HepG2 (cell line): Measurements from ENCODE around the gene POMP. TPM values are rescaled to one million over a fixed set of nuclear protein-coding genes. Genes with fewer than 3 reads are reported as not detected.

Experiments used
- ATAC-seq: fragments of 200-7000 bp; cut with Tn5 transposase; 3 replicates; pipeline ENCODE4 v1.9.1; 2020; ENCODE audit warnings: mild to moderate bottlenecking, moderate library complexity
- BruUV-seq: library from RNA; stranded (reverse); fragments of 400-500 nt; replicated peaks from 2 replicates; lab custom pipeline; 2021; lab: Mats Ljungman, UMichigan
- CTCF ChIA-PET: fragments of 300-600 bp; formaldehyde crosslinking; extraction: SDS; loops from one replicate; lab custom pipeline; 2021; ENCODE audit warnings: low total read pairs, inconsistent platforms, low intra/inter-chr PET ratio; lab: Yijun Ruan, JAX
- POLR2A ChIA-PET: fragments of 350-600 bp; sonication (Branson Sonifier 250); formaldehyde crosslinking; loops from one replicate; lab custom pipeline; 2020; ENCODE audit warnings: antibody characterized with exemption, inconsistent platforms; lab: Yijun Ruan, JAX
- DNase-seq: peaks from one replicate; pipeline ENCODE4 v3.0.0-alpha.2; 2015; ENCODE audit warnings: low spot score
- FAIRE-seq: peaks from 3 replicates; lab custom pipeline; 2011; peaks lifted over from hg19 to GRCh38; lab: Jason Lieb, UNC
- H2AFZ ChIP-seq: one replicate; pipeline ENCODE4 v1.6.1; 2011; ENCODE audit warnings: low read length, inconsistent platforms
- H3K27ac ChIP-seq: fragments of 300-600 bp; 3 replicates; pipeline ENCODE4 v1.8.0; 2011; ENCODE audit warnings: mixed run types, mild to moderate bottlenecking, mixed read lengths, low read length, inconsistent platforms; ENCODE audit not compliant: insufficient read depth; ENCODE audit errors: extremely low read length
- H3K27me3 ChIP-seq, 2 experiments: fragments of 200-600 bp in 1 of 2; 2 replicates in 1 of 2; 3 replicates in 1 of 2; pipeline versions ENCODE4 v1.6.0 to v1.8.0; 2011; ENCODE audit warnings: low read length in 2 of 2, mild to moderate bottlenecking in 2 of 2, moderate library complexity in 2 of 2, inconsistent platforms in 1 of 2; ENCODE audit not compliant: insufficient read depth in 2 of 2, control insufficient read depth in 1 of 2
- H3K36me3 ChIP-seq, 2 experiments: fragments of 200-600 bp in 1 of 2; replicated peaks in 1 of 2; 2 replicates in 1 of 2; 3 replicates in 1 of 2; pipeline versions ENCODE4 v1.5.1 to v1.8.0; 2011; ENCODE audit warnings: low read length in 2 of 2, inconsistent platforms in 1 of 2; ENCODE audit not compliant: insufficient read depth in 2 of 2, control insufficient read depth in 1 of 2
- H3K4me1 ChIP-seq: 2 replicates; pipeline ENCODE4 v1.5.1; 2012; ENCODE audit warnings: low read length, inconsistent platforms; ENCODE audit not compliant: insufficient read depth
- H3K4me2 ChIP-seq: 2 replicates; pipeline ENCODE4 v1.6.0; 2011; ENCODE audit warnings: low read depth, low read length, inconsistent platforms
- H3K4me3 ChIP-seq, 3 experiments: fragments of 200-600 bp in 1 of 3; sonication (generic), shearing (Covaris generic) in 1 of 3; replicated peaks in 1 of 3; 2 replicates each; pipeline ENCODE4 v1.5.1; 2011 to 2016; ENCODE audit warnings: low read length in 3 of 3, inconsistent platforms in 2 of 3, low read depth in 2 of 3, mild to moderate bottlenecking in 2 of 3, control low read depth in 1 of 3, mixed read lengths in 1 of 3; ENCODE audit not compliant: insufficient read depth in 1 of 3
- H3K79me2 ChIP-seq: one replicate; pipeline ENCODE4 v1.6.1; 2011; ENCODE audit warnings: low read length, inconsistent platforms; ENCODE audit not compliant: insufficient read depth
- H3K9ac ChIP-seq: 2 replicates; pipeline ENCODE4 v1.6.0; 2011; ENCODE audit warnings: mild to moderate bottlenecking, low read depth, low read length, inconsistent platforms; ENCODE audit not compliant: insufficient read depth
- H3K9me3 ChIP-seq: 2 replicates; pipeline ENCODE4 v1.5.1; 2012; ENCODE audit warnings: mild to moderate bottlenecking, low read length
- H4K20me1 ChIP-seq: 2 replicates; pipeline ENCODE4 v1.6.0; 2011; ENCODE audit warnings: inconsistent platforms, mild to moderate bottlenecking, low read length, moderate library complexity; ENCODE audit not compliant: insufficient read depth
- JDP2 ChIP-seq: sonication (generic); formaldehyde crosslinking; IDR thresholded peaks from 2 replicates; pipeline ENCODE4 v1.8.1; 2022; ENCODE audit warnings: missing genetic modification reagents, borderline replicate concordance
- NFIB ChIP-seq: sonication (generic); formaldehyde crosslinking; IDR thresholded peaks from 2 replicates; pipeline ENCODE4 v1.9.0; 2021; ENCODE audit warnings: missing genetic modification reagents, mild to moderate bottlenecking, borderline replicate concordance
- PAX8 ChIP-seq: sonication (generic); formaldehyde crosslinking; IDR thresholded peaks from 2 replicates; pipeline ENCODE4 v1.8.0; 2022; ENCODE audit warnings: mild to moderate bottlenecking, missing genetic modification reagents, borderline replicate concordance
- PHF5A ChIP-seq: IDR thresholded peaks from one replicate; pipeline ENCODE4 v1.6.1; 2018; ENCODE audit warnings: low read depth, missing genetic modification reagents; ENCODE audit not compliant: unreplicated experiment
- REL ChIP-seq: sonication (generic); formaldehyde crosslinking; conservative IDR thresholded peaks from 2 replicates; pipeline ENCODE4 v1.8.0; 2022; ENCODE audit warnings: mild to moderate bottlenecking, missing genetic modification reagents, moderate library complexity
- ZNF34 ChIP-seq: sonication (generic); formaldehyde crosslinking; IDR thresholded peaks from 2 replicates; pipeline ENCODE4 v1.4.0; 2020; ENCODE audit warnings: mild to moderate bottlenecking, missing genetic modification reagents, borderline replicate concordance
- ZNF577 ChIP-seq: sonication (generic); formaldehyde crosslinking; IDR thresholded peaks from 2 replicates; pipeline ENCODE4 v1.4.0; 2020; ENCODE audit warnings: mild to moderate bottlenecking, low read depth, missing genetic modification reagents, borderline replicate concordance
- WGBS: methylation state at CpG from one replicate; pipeline ENCODE4 v1.1.6; 2017; ENCODE audit warnings: low lambda C conversion rate; 5-methylcytosine and 5-hydroxymethylcytosine counted together
- in situ Hi-C: cut with HindIII; loops from 2 replicates; pipeline ENCODE4 v1.10.0; 2017; ENCODE audit warnings: low pct_unique_long_range_greater_than_20kb; ENCODE audit not compliant: extremely low pct_ligation_motif_present
- intact Hi-C: fragments of 100-400 bp; cut with micrococcal nuclease; formaldehyde crosslinking; loops from one replicate; pipeline ENCODE4 v1.10.0; 2022; ENCODE audit not compliant: unreplicated experiment
- polyA plus RNA-seq, 8 experiments: library from polyadenylated mRNA; depleted of rRNA in 3 of 8; stranded (reverse) in 7 of 8; unstranded in 1 of 8; fragments of >200 nt; fragmentation: Illumina TruSeq in 4 of 8; extraction: Trizol in 4 of 8; gene quantifications; 2 replicates each; pipeline versions ENCODE4 v1.2.1 to v1.2.3, GENCODE V29; 2011 to 2016; ENCODE audit warnings: low read depth in 4 of 8, missing spikeins in 1 of 8, mixed read lengths in 1 of 8; ENCODE audit not compliant: insufficient read depth in 1 of 8
- total RNA-seq, 5 experiments: library from RNA; depleted of rRNA; stranded (reverse); fragments of >200 nt; fragmentation: Illumina TruSeq; extraction: Trizol; gene quantifications; 2 replicates each; pipeline ENCODE4 v1.2.3, GENCODE V29; 2016; ENCODE audit warnings: low read depth in 1 of 5
- TF ChIP-seq, protein P1 (sequence below): sonication (generic); formaldehyde crosslinking; IDR thresholded peaks from 2 replicates; pipeline ENCODE4 v1.4.0; 2020; ENCODE audit warnings: missing genetic modification reagents
- TF ChIP-seq, protein P2 (sequence below): fragments of 450-650 bp; IDR thresholded peaks from 2 replicates; pipeline ENCODE4 v1.6.1; 2016
- TF ChIP-seq, protein P3 (sequence below): sonication (generic); formaldehyde crosslinking; IDR thresholded peaks from 2 replicates; pipeline ENCODE4 v1.4.0; 2020; ENCODE audit warnings: mild to moderate bottlenecking, missing genetic modification reagents
- TF ChIP-seq, protein P4 (sequence below): sonication (generic); formaldehyde crosslinking; IDR thresholded peaks from 2 replicates; pipeline ENCODE4 v1.9.0; 2021; ENCODE audit warnings: missing genetic modification reagents, borderline replicate concordance
- TF ChIP-seq, protein P5 (sequence below): sonication (generic); formaldehyde crosslinking; IDR thresholded peaks from 2 replicates; pipeline ENCODE4 v1.8.1; 2023; ENCODE audit warnings: mild to moderate bottlenecking, moderate library complexity, missing genetic modification reagents

The POMP gene
- total and polyA plus RNA-seq, 2 of the 13 experiments (the other 11 are each of a cell fraction or from before 2014, with no cell fraction given) = 30.6 to 118 TPM

DNA sequence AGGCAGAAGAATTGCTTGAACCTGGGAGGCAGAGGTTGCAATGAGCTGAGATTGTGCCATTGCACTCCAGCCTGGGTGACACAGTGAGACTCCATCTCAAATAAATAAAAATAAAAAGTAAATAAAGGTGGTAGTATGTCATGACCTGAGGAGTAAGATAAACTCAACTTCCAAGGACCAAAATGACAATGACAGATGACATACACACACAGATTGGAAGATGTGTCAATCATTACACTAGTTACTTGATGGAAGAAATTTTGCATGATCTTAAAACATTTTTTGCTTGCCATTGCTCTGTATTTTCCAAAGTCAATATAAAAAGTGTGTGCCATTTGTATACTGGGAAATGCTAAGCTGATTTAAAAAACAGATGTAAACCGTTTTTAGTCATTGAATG is 55.7 kb downstream of the POMP start (continued):
- TF ChIP-seq ZNF34 (CRISPR knock-in tag) (no peak), REL (CRISPR knock-in tag) (no peak), JDP2 (CRISPR knock-in tag) (no peak), ZNF577 (no peak), PAX8 (CRISPR knock-in tag) (no peak)
- TF ChIP-seq, protein P1, sequence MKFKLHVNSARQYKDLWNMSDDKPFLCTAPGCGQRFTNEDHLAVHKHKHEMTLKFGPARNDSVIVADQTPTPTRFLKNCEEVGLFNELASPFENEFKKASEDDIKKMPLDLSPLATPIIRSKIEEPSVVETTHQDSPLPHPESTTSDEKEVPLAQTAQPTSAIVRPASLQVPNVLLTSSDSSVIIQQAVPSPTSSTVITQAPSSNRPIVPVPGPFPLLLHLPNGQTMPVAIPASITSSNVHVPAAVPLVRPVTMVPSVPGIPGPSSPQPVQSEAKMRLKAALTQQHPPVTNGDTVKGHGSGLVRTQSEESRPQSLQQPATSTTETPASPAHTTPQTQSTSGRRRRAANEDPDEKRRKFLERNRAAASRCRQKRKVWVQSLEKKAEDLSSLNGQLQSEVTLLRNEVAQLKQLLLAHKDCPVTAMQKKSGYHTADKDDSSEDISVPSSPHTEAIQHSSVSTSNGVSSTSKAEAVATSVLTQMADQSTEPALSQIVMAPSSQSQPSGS (CRISPR knock-in tag) = no peak
- TF ChIP-seq, protein P2, sequence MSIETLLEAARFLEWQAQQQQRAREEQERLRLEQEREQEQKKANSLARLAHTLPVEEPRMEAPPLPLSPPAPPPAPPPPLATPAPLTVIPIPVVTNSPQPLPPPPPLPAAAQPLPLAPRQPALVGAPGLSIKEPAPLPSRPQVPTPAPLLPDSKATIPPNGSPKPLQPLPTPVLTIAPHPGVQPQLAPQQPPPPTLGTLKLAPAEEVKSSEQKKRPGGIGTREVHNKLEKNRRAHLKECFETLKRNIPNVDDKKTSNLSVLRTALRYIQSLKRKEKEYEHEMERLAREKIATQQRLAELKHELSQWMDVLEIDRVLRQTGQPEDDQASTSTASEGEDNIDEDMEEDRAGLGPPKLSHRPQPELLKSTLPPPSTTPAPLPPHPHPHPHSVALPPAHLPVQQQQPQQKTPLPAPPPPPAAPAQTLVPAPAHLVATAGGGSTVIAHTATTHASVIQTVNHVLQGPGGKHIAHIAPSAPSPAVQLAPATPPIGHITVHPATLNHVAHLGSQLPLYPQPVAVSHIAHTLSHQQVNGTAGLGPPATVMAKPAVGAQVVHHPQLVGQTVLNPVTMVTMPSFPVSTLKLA = no peak

DNA sequence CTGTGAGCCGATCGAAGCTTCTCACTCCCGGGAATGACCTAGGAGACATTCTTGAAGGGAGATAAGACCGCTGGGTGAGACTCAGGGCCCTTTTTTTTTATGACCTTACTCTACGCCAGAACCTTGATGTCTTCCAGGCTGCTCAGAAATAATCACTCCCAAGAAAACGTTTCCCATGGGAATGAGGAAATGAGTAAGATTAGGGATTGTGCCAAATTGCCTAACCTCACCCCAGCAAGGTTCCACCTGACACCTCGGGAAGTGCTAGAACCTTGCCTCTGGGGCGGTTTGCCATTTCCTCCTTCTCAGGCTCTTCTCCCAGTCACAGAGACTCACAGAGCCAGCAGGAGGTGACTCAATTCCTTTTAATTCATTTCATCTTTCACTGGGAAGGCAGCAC is 57.6 kb downstream of the POMP start:
- 18% methylated on average over 8 of the region's 8 CpGs for WGBS
- ATAC-seq (no peak), FAIRE-seq (no peak), DNase-seq (no peak)
- no peak overlapping the region for H3K4me3 ChIP-seq
- BruUV-seq = no TSS peak
- no peaks in the 10 kb centered on the region for H3K79me2 ChIP-seq
- no peaks in the 10 kb centered on the region for H3K4me1 ChIP-seq
- ChIA-PET POLR2A (no interaction called here), CTCF (no interaction called here)
- H3K27ac ChIP-seq = no peak overlapping the region
- in situ Hi-C loops (no loop called here), intact Hi-C loops (no loop called here)
- H3K9ac ChIP-seq = no peak overlapping the region
- H3K9me3 ChIP-seq = no peaks in the 10 kb centered on the region
- H4K20me1 ChIP-seq = no peaks in the 10 kb centered on the region
- 0 out of 5 replicates have a peak, but pooled peaks cover 0 to 2% of the 10 kb centered on the region in 2 experiments for H3K27me3 ChIP-seq
- TF ChIP-seq, protein P3, sequence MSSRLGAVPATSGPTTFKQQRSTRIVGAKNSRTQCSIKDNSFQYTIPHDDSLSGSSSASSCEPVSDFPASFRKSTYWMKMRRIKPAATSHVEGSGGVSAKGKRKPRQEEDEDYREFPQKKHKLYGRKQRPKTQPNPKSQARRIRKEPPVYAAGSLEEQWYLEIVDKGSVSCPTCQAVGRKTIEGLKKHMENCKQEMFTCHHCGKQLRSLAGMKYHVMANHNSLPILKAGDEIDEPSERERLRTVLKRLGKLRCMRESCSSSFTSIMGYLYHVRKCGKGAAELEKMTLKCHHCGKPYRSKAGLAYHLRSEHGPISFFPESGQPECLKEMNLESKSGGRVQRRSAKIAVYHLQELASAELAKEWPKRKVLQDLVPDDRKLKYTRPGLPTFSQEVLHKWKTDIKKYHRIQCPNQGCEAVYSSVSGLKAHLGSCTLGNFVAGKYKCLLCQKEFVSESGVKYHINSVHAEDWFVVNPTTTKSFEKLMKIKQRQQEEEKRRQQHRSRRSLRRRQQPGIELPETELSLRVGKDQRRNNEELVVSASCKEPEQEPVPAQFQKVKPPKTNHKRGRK (CRISPR knock-in tag) = no peak
- TF ChIP-seq NFIB (CRISPR knock-in tag) = no peak
- TF ChIP-seq, protein P4, sequence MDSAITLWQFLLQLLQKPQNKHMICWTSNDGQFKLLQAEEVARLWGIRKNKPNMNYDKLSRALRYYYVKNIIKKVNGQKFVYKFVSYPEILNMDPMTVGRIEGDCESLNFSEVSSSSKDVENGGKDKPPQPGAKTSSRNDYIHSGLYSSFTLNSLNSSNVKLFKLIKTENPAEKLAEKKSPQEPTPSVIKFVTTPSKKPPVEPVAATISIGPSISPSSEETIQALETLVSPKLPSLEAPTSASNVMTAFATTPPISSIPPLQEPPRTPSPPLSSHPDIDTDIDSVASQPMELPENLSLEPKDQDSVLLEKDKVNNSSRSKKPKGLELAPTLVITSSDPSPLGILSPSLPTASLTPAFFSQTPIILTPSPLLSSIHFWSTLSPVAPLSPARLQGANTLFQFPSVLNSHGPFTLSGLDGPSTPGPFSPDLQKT (CRISPR knock-in tag) = no peak
- TF ChIP-seq, protein P5, sequence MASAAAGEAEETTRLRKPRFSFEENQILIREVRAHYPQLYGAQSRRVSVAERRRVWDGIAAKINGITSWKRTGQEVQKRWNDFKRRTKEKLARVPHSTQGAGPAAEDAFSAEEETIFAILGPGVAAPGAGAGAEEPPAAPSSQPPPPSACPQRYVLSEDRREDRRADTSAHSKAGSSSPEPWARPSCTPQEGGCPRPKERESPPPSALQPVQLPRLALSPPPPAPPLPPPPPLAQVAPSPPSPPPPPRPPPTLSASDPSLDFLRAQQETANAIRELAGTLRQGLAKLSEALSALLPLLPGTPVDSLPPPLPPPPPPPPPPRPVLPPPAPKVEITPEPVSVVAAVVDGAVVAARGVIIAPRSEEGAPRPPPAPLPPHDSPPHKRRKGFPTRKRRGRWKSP (CRISPR knock-in tag) = no peak
- no peak for TF ChIP-seq PHF5A
- peak overlapping the region; percentile 5 for H2AFZ ChIP-seq
- H3K36me3 ChIP-seq = no peaks in the 10 kb centered on the region
- no peak overlapping the region for H3K4me2 ChIP-seq
